GM18507 (cell line): ENCODE data around the gene SAPCD2.

Experiments
- DNase-seq: peaks from one replicate; pipeline ENCODE4 v3.0.0; 2011; ENCODE audit warnings: low read depth; ENCODE audit not compliant: insufficient read length; ENCODE audit errors: extremely low spot score
- FAIRE-seq: peaks from 2 replicates; lab custom pipeline; 2011; peaks lifted over from hg19 to GRCh38; lab: Jason Lieb, UNC

The SAPCD2 gene

DNA sequence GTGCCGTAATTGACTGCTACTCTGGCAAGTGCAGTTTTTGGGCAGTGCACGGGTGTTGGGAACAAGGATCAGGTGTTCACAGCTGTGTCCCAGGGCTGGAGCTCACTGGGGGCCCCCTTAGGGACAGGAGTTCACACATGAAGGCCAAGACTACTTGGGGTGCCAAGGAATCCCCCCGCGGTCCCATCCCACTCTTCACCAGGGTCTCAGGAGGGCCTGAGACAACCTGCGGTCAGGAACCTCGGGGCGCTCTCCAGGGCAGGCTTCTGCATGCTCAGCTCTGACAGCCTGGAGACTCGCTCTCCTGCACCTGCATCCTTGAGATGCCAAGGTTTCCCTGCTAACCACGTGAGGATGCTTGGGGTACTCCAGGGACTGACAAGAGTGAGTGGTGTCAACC is 14.2 kb upstream of the SAPCD2 start:
- no peak for DNase-seq
- no peak for FAIRE-seq

DNA sequence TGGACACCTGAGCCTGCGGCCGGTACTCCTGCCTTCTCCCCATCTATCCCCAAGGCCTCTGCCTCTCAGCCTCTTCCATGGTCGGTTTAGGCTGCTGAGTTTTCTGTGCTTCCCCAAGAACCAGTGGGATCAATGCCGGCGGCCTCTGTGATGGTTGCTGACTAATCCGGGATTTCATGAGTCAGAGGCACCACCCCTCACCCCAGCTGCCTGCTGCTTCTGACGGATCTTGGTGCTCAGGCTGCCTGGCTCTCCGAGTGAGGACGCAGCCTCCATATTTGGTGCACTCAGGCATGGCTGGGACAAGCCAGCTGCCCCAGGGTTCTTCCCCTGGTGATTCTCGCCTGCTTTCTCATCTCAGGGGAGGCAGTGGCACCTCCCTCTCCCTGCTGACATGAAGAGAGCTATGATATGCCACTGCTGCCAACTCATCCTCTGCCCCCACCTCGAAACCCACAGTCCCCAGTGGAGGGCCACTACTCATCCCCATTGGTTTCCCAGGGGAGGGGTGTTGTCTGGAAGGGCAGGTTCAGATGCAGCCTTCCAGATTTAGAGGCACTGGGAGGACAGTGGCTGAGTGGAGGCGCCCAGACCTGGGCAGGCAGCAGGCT is 13.1 kb upstream of the SAPCD2 start:
- peak; percentile 59 for FAIRE-seq
- no peak for DNase-seq

DNA sequence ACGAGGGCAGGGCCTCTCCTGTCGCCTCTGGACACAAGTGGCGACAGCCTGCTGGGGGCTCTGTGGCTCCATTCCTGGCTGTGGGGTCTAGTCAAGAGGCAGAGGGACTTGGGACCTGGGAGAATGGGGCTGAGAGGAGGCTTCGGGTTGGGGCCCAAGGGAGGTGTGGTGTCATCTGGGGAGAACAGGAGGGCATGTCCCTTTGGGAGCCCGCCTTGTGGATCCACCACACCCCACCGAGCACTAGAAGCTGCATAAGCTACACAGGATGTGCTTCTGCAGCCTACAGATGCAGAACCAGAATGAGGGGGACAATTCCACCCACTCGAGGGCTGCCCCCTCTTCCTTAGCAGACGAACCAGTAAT is 12.6 kb upstream of the SAPCD2 start:
- no peak for DNase-seq
- FAIRE-seq = no peak

DNA sequence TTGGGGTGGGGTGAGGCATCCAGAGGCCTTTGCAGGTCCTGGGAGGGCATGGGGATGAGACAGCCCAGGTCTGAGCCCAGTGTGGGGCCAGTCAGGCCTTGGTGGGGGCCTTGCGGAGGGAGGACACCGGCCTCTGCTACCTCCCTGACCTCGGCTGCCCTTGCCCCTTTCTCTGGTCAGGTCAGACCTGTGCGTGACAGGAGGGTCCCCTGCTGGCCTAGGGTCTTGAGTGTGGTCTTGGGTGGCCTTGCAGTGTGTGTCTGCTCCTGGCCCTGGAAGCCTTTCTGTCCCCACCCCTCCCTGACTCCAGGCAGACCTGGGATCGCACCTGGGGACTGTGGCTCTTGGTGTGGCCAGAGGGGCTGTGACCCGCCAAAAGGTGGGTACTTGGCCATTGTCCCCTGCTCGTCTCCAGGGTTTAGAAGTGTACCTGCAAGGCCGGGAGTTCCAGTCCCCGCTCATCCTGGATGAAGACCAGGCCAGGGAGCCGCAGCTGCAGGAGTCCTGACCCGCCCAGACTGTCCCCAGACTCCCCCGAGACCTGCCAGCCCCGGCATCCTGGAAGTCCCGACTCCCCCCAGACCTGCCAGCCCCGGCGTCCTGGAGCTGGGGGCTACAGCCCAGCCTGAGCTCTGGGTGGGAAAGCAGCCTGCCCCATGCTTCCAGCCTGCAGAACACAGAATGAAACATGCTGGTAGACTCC is 12.0 kb upstream of the SAPCD2 start:
- FAIRE-seq = no peak
- DNase-seq = no peak

DNA sequence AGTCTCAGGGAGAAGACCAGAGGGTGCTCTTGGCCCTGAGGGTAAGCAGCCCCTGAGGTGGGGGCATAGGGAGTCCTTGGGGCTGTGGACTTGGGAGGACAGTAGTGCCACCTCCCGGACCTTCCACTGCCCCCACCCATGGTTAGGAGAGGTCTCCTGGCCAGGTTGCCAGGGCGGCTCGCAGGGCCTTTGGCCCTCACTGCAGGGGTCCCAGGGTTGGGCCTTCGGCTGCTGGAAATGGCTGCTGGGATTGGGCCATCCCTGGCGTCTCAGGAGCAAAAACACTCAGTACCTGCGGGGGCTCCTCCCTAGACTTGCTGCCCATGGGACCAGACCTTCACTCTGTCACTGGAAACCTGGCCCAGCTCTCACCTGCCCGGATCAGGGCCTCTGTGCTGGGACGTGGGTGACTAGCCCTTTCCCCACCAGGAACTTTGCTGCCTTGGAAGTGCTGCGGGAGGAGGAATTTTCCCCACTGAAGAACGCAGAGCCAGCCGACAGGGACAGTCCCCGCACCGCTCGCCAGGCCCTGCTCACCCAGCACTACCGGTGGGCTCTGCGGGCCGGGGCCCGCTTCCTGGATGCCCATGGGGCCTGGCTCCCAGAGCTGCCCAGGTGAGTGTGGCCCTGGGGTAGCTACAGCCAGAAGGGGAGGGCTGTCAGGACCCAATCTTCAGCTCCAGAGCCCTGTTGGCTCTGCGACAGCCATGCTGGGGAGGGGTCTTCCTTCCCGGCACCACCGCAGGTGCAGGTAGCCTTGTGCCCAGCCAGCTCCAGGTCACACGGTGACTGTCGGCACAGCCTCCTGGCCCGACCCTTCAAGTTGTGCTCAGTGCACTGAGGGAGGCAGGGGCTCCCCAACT is 10.1 kb upstream of the SAPCD2 start:
- no peak for FAIRE-seq
- DNase-seq = no peak

DNA sequence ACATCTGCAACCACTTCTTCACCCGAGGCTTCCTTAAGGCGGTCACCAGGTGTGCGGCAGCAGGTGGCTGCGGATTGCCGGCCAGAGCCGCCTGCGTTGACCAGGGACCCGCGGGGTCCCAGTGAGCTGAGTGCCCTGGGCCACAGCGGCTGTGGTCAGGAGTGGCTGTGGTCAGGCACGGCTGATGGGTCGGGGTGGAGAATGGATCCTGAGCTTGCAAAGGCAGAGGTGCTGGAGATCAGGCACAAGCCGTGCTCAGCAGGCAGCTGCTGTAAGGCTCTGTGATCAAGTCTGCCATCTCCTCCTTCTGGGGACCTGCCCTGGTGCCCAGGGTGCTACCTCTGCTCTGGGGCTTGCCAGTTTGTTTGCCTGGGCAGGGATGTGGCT is 9.0 kb upstream of the SAPCD2 start:
- DNase-seq = no peak
- no peak for FAIRE-seq

DNA sequence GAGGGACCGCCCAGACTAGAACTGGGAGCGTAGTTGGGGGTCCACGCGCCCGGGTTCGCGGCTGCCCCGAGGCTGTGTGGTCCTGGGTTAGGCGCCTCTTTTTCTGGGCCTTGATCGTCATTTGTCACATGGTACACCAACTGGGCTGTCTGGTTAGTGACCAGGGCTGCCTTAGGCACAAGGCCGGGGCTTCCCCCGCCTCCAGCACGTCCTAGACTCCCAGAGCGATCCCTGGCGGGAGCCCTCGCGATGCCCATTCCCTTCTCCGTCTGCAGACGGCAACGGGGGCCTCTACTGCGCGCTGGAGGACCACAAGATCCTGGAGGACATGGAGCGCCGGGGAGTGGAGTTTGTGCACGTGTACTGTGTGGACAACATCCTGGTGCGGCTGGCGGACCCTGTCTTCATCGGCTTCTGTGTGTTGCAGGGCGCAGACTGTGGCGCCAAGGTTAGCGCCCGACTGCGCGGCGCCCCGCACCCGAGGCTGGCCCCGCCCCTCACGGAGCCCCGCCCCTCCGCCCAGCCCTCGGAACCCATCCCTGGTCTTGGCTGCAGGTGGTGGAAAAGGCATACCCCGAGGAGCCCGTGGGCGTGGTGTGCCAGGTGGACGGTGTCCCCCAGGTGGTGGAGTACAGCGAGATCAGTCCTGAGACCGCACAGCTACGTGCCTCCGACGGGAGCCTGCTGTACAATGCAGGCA is 8.5 kb upstream of the SAPCD2 start:
- DNase-seq = no peak
- no peak for FAIRE-seq

DNA sequence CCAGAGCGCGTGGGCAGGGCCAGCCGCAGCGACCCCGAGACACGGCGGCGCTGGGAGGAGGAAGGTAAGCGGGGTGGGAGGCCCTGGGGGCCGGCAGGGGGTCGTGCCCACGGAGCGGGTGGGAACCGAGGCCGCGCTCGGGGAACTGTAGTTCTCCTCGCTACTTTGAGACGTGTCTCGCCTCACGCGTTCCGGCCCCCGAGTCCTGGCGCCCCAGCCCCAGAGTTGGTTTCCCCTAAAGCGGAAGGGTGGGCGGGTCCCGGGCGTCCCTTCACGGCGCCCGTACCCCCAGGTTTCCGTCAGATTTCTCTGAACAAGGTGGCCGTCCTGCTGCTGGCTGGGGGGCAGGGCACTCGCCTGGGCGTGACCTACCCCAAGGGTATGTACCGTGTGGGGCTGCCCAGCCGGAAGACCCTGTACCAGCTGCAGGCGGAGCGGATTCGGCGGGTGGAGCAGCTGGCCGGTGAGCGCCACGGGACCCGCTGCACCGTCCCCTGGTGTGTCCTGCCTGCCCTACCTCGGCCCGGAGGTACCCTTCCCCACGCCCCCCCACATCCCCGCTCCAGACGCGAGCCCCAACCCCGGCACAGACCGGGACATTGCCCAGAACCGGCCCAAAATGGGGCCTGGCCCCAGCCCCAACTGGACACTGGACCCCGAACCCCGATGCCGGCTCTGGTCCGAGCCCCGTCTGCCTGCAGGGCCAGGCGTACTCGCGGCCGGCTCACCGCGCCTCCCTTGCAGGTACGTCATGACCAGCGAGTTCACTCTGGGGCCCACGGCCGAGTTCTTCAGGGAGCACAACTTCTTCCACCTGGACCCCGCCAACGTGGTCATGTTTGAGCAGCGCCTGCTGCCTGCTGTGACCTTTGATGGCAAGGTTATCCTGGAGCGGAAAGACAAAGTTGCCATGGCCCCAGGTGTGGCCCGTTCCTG is 7.7 kb upstream of the SAPCD2 start:
- FAIRE-seq = peak; percentile 52
- DNase-seq = no peak

DNA sequence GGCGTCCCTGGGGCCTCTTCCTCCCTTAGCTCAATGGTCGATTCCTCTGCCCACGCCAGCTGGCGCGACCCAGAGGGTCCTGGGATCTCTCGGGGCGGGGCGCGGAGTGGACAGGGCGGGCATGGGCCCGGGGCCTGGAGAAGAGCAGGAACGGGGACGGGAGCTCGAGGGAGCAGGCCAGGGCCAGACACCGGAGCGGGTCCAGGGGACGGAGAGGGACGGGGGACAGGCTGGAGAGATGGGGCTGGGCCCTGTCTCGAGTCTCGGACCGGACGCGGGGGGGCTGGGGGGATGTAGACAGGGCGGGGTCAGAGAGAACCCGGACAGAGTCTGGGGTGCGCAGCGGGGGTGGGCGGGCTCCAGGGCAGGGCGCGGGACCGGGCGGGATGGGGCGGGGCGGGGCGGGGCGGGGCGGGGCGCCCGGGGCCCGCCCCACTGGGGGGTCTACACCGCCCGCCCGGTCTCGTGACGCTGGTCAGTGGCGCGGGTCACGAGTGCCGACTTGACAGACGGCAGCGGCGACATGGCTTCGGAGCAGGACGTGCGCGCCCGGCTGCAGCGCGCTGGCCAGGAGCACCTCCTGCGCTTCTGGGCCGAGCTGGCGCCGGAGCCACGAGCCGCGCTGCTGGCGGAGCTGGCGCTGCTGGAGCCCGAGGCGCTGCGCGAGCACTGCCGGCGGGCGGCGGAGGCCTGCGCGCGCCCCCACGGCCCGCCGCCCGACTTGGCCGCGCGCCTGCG is 6.8 kb upstream of the SAPCD2 start, which contains the start of gene UAP1L1:
Gene UAP1L1 (plus strand): TSS at position 508 of the 738 bp plus-strand sequence. CDS start 16 bp downstream, at position 524.
- peak; percentile 64 for FAIRE-seq
- no peak for DNase-seq

DNA sequence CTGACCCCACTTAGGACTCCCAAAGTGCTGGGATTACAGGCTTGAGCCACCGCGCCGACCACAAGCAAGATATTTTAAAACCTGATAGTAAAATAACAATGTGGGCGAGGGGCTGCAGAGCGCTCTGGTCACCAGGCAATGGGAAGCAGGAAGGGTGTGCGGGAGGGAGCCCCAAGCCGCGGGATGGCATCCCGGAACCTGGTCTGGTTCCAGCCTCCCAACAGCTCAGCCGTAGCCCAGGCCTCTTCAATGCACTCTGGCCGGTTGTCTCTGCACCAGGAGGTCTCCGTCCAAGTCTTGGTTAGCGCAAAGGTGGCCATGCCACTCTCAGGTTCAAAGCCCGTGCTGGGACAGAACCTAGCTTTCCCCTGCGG is 6.3 kb upstream of the SAPCD2 start:
- DNase-seq (no peak), FAIRE-seq (peak; percentile 5)

DNA sequence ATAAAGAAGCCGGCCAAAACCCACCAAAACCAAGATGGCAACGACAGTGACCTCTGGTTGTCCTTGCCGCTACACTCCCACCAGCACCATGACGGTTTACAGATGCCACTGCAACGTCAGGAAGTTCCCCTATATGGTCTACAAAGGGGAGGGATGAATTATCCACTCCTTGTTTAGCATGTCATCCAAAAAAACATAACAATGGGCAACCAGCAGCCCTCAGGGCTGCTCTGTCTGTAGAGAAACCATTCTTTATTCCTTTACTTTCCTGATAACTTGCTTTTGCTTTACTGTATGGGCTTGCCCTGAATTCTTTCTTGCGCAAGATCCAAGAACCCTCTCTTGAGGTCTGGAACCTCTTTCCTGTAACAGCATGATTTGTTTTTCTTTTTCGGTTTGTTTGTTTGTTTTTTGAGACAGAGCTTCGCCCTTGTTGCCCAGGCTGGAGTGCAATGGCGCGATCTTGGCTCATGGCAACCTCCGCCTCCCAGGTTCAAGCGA is 5.0 kb upstream of the SAPCD2 start:
- FAIRE-seq (no peak), DNase-seq (no peak)

DNA sequence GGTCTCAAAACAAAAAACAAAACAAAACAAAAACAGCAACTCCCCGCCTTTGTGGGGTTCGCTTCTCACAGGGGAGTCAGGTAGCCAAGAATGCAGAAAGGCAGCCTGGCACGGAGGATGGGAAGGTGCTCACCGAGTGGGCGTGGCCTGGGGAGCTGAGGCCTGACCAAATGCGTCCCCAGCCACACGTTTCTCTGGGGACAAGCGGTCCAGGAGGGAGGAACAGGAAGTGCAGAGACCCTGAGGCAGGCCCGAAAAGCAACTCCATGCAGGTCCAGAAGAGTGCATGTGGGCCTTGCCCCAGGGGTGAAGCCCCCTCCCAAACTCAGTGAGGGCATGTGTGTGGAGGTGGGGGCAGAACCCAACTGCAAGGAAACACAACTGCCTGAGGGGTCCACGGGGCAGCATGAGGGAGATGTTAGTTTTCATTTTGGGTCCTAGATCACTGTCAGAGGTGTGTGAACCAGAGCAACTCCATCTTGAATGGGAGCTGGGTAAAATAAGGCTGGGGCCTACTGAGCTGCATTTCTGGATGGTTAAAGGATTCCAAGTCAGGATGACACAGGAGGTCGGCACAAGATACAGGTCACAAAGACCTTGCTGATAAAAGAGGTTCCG is 4.4 kb upstream of the SAPCD2 start:
- no peak for DNase-seq
- FAIRE-seq = peak; percentile 21

DNA sequence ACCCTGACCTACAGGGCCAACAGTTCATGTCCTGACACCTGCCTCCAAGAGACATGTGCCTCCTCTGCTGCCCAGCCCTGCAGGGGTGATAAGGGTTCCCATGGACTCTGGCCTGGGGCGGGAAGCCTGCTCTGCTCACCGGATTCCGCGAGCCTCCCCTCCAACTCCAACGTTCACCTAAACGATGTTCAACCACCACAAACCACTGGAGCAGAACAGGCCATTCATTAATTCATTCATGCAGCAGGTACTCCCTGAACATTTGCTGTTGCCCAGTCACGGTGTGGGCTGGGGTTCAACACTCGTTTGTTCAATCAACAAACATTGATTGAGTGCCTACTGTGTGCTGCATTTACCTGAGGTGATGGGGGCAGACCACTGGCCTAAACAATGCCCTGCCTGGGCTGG is 3.6 kb upstream of the SAPCD2 start:
- no peak for FAIRE-seq
- DNase-seq = no peak

DNA sequence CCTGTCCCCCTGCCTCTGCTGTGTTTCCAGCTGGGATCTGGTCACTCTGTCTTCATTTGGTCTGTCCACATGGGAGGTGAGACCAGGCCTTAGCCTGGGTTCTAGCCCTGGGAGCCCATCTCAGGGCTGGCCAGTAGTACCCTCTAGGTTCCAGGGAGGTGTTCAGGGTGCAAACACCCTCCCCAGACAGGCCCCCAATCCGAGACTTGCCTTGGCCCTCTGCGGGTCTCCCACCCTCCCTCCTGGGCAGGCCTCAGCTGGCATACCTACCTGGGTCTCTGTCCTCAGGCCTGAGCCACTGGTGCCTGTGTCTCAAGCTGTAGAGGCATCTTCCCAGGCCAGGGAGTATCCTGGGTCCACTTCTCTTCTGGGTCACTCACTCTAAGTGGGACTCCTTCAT is 925 bp upstream of the SAPCD2 start:
- DNase-seq = no peak
- no peak for FAIRE-seq

DNA sequence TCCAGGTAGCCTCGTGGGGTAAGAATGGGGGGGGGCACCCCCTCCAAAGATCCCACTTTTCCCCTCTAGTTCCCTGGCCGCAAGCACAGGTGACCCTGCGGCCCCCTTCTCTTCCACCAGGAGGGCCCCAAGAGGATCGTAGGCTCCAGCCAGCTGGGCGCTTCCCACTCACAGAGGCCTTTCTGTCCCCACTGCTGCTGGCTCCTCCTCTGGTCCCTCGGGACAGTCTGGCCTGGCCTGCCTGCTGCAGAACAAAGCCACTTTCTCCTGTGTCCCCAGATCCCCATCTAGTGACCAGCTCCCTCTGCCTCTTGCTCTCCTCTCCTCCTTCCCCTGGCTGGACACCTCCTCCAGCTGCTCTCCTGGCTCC is 534 bp upstream of the SAPCD2 start:
- FAIRE-seq = no peak
- DNase-seq = no peak

DNA sequence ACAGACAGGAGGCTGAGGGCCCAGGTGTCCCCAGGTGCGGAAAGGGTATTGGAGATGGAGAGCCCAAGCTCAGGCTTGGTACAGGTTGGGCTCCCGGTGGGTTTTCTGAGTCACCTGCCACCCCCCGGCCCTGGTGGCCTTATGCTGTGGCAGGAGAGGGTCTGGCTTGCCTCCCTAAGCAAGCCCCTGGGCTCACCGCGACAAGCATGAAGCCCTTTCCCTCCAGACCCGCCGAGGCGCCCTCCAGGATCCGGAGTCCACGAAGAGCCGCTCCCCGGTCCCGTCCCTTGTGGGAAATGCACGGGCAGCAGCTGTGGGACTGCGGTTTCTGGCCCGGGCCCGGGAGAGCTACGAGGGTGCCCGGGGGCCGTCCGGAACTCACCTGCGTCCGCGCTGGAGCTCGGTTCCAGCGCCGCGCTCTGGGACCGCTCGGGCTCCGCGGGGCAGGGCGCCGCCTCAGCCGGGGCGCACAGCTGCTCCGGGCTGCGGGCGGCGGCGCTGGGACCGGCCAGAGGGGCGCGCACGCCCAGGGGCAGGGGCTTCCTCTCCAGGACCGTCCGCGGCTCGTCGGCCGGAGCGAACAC is 757 bp downstream of the SAPCD2 start:
- no peak for FAIRE-seq
- no peak for DNase-seq
